ENCODE measurements around the gene PRAMEF25. TPM values are rescaled to one million over a fixed set of nuclear protein-coding genes. Genes with fewer than 3 reads are reported as not detected.

The PRAMEF25 gene
- total RNA-seq, result not detected in 2 replicates

DNA sequence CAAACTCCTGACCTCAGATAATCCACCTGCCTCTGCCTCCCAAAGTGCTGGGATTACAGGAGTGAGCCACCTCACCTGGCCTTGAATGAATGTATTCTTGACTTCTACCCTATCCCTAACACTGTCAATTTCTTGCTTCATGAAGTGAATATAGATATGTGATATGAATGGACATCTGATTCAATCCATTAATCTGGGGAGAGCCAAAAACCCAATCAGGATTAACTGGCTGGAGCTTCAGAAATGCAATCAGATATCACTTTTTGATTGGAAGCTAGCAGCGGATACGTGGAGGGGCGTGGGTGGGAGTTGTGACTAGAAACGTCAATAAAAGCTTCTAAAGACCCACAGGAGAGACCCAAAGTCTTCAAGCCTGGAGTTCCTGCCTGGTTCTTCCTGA lies at the start of gene PRAMEF25:
Gene PRAMEF25, plus strand, starts transcription at position 301 of the 400 bp plus-strand sequence. CDS start 2,920 bp downstream, outside the sequence.

DNA sequence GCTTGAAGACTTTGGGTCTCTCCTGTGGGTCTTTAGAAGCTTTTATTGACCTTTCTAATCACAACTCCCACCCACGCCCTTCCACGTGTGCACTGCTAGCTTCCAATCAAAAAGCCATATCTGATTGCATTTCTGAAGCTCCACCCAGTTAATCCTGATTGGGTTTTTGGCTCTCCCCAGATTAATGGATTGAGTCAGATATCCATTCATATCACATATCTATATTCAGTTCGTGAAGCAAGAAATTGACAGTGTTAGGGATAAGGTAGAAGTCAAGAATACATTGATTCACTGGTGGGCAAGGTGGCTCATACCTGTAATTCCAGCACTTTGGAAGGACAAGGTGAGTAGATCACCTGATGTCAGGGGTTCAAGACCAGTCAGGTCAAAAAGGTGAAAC lies 14.1 kb upstream of the PRAMEF25 start, which contains the start of gene PRAMEF27:
Gene PRAMEF27, minus strand, starts transcription at position 101 of the 400 bp plus-strand sequence. CDS start 2,916 bp downstream, outside the sequence.

DNA sequence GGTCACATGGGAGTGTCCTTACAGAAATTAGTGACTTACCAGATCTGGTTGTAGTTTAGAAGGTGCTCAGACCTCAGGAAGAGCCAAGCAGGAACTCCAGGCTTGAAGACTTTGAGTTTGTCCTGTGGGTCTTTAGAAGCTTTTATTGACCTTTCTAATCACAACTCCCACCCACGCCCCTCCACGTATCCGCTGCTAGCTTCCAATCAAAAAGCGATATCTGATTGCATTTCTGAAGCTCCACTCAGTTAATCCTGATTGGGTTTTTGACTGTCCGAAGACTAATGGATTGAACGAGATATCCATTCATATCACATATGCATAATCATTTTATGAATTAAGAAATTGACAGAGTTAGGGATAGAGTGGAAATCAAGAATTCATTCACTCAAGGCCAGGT lies 46.2 kb downstream of the PRAMEF25 start, which contains the start of gene HNRNPCL2:
Gene HNRNPCL2, minus strand, starts transcription at position 101 of the 400 bp plus-strand sequence. CDS start 454 bp downstream, outside the sequence.

Other genes starting within 250 kb of the PRAMEF25 start
- gene PRAMEF11, start 239.4 kb upstream of the PRAMEF25 start, total RNA-seq, result not detected in 2 replicates
- not detected in 2 replicates for gene HNRNPCL1, start 222.1 kb upstream of the PRAMEF25 start, total RNA-seq
- not detected in 2 replicates for gene PRAMEF2, start 213.7 kb upstream of the PRAMEF25 start, total RNA-seq
- gene PRAMEF4, start 184.6 kb upstream of the PRAMEF25 start, total RNA-seq, result not detected in 2 replicates
- gene PRAMEF10, start 172.5 kb upstream of the PRAMEF25 start, total RNA-seq, result not detected in 2 replicates
- gene PRAMEF7, start 154.2 kb upstream of the PRAMEF25 start, total RNA-seq, result not detected in 2 replicates
- gene PRAMEF6, start 123.2 kb upstream of the PRAMEF25 start, total RNA-seq, result not detected in 2 replicates
- gene PRAMEF27, start 14.2 kb upstream of the PRAMEF25 start, total RNA-seq, result not detected in 2 replicates
- not detected in 2 replicates for gene HNRNPCL3, start 10.0 kb upstream of the PRAMEF25 start, total RNA-seq
- gene HNRNPCL2, start 46.1 kb downstream of the PRAMEF25 start, total RNA-seq, result not detected in 2 replicates
- not detected in 2 replicates for gene PRAMEF26, start 85.2 kb downstream of the PRAMEF25 start, total RNA-seq
- gene HNRNPCL4, start 94.9 kb downstream of the PRAMEF25 start, total RNA-seq, result not detected in 2 replicates
- not detected in 2 replicates for gene PRAMEF9, start 101.1 kb downstream of the PRAMEF25 start, total RNA-seq
- gene PRAMEF13, start 130.6 kb downstream of the PRAMEF25 start, total RNA-seq, result not detected in 2 replicates
- not detected in 2 replicates for gene PRAMEF18, start 155.4 kb downstream of the PRAMEF25 start, total RNA-seq
- not detected in 2 replicates for gene PRAMEF5, start 183.4 kb downstream of the PRAMEF25 start, total RNA-seq
- not detected in 2 replicates for gene PRAMEF8, start 214.4 kb downstream of the PRAMEF25 start, total RNA-seq
- gene PRAMEF33, start 232.8 kb downstream of the PRAMEF25 start, total RNA-seq, result not detected in 2 replicates
- gene PRAMEF15, start 244.8 kb downstream of the PRAMEF25 start, total RNA-seq, result not detected in 2 replicates

Measured in tracheal epithelial cell (primary cell).